ENCODE results near the gene RNF150. TPM values are rescaled to one million over a fixed set of nuclear protein-coding genes. Genes with fewer than 3 reads are reported as not detected.

RNF150 gene
- polyA plus RNA-seq, 2 of the 4 experiments (the other 2 are of a cell fraction) = 0.21 to 0.34 TPM

- POLR2A ChIA-PET = no interaction called here
- WGBS (ENCODE audit: missing lambda C conversion rate) = 32% methylated on average over 3 of the region's 3 CpGs
- FAIRE-seq = no peak
Measured at GRCh38 chr4:141013899-141014298, 119.4 kb downstream of the RNF150 start.

GRCh38 chr4:141011901-141012315 is 121.4 kb downstream of the RNF150 start:
- FAIRE-seq (no peak), DNase-seq (ENCODE audit: low read depth in 1 of 2, low spot score in 1 of 2) (no peak), ATAC-seq (no peak)
- POLR2A ChIA-PET = no interaction called here
- no peak for TF ChIP-seq PHF8 (IDR thresholded peaks at IDR 0.05; ENCODE audit: borderline replicate concordance, low read depth)
- H3K27ac ChIP-seq = no peak overlapping the region
- CTCF ChIA-PET = no interaction called here
- 46% methylated on average over 3 of the region's 3 CpGs for WGBS (ENCODE audit: missing lambda C conversion rate)
- H3K9me3 ChIP-seq = no peaks in the 10 kb centered on the region
- H3K4me1 ChIP-seq = no peaks in the 10 kb centered on the region
- no peak overlapping the region for H3K4me2 ChIP-seq
- no peak overlapping the region for H3K4me3 ChIP-seq

More at GRCh38 chr4:141013899-141014298, 119.4 kb downstream of the RNF150 start:
- H3K9me3 ChIP-seq = no peaks in the 10 kb centered on the region
- TF ChIP-seq, protein P1, sequence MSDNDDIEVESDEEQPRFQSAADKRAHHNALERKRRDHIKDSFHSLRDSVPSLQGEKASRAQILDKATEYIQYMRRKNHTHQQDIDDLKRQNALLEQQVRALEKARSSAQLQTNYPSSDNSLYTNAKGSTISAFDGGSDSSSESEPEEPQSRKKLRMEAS (IDR thresholded peaks at IDR 0.05) = no peak
- no peak for TF ChIP-seq RAD21 (conservative IDR thresholded peaks at IDR 0.05 in 1 of 2, IDR thresholded peaks at IDR 0.05 in 1 of 2)
- TF ChIP-seq MAFK (IDR thresholded peaks at IDR 0.05; ENCODE audit: partially characterized antibody) = no peak
- no peak for TF ChIP-seq GATA3 (IDR thresholded peaks at IDR 0.05; ENCODE audit: borderline replicate concordance)
- TF ChIP-seq CEBPB (IDR thresholded peaks at IDR 0.05) = no peak
- TF ChIP-seq, protein P2, sequence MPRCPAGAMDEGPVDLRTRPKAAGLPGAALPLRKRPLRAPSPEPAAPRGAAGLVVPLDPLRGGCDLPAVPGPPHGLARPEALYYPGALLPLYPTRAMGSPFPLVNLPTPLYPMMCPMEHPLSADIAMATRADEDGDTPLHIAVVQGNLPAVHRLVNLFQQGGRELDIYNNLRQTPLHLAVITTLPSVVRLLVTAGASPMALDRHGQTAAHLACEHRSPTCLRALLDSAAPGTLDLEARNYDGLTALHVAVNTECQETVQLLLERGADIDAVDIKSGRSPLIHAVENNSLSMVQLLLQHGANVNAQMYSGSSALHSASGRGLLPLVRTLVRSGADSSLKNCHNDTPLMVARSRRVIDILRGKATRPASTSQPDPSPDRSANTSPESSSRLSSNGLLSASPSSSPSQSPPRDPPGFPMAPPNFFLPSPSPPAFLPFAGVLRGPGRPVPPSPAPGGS (IDR thresholded peaks at IDR 0.05) = no peak
- no peak for TF ChIP-seq SMC3 (IDR thresholded peaks at IDR 0.05)
- no peak for TF ChIP-seq BHLHE40 (IDR thresholded peaks at IDR 0.05; ENCODE audit: low read depth, low read length)
- TF ChIP-seq CBX8 (IDR thresholded peaks at IDR 0.05) = no peak
- no peak for TF ChIP-seq NPAS2 (CRISPR knock-in tag; IDR thresholded peaks at IDR 0.05; ENCODE audit: borderline replicate concordance)
- no peak for TF ChIP-seq ESRRA (IDR thresholded peaks at IDR 0.05; ENCODE audit: borderline replicate concordance, low read length)
- no peak for TF ChIP-seq POLR2A (IDR thresholded peaks at IDR 0.05; ENCODE audit: low read length)
- no peak for TF ChIP-seq TP53 (CRISPR knock-in tag; IDR thresholded peaks at IDR 0.05)
- no peak for TF ChIP-seq HOXB5 (CRISPR knock-in tag; IDR thresholded peaks at IDR 0.05)
- TF ChIP-seq ZFP36 (IDR thresholded peaks at IDR 0.05; ENCODE audit: borderline replicate concordance, partially characterized antibody) = no peak
- no peak for TF ChIP-seq EP300 (IDR thresholded peaks at IDR 0.05)
- TF ChIP-seq HEYL (CRISPR knock-in tag; IDR thresholded peaks at IDR 0.05) = no peak
- H3K4me3 ChIP-seq = no peak overlapping the region
- CTCF ChIA-PET = no interaction called here
- no peak overlapping the region for H3K27ac ChIP-seq
- no peak for ATAC-seq
- no peak for DNase-seq (ENCODE audit: low read depth in 1 of 2, low spot score in 1 of 2)
- H3K4me1 ChIP-seq = no peaks in the 10 kb centered on the region
- no peak overlapping the region for H3K4me2 ChIP-seq

- Histone ChIP-seq H3K27ac (no peak overlapping the region), H3K4me3 (no peak overlapping the region), H3K4me2 (no peak overlapping the region), H3K4me1 (no peaks in the 10 kb centered on the region), H3K9me3 (no peaks in the 10 kb centered on the region)
- DNase-seq (ENCODE audit: low read depth in 1 of 2, low spot score in 1 of 2) = no peak
- ChIA-PET CTCF (no interaction called here), POLR2A (no interaction called here)
- no peak for TF ChIP-seq EP300 (IDR thresholded peaks at IDR 0.05)
- no peak for TF ChIP-seq RFX5 (IDR thresholded peaks at IDR 0.05)
- TF ChIP-seq HEYL (CRISPR knock-in tag; IDR thresholded peaks at IDR 0.05) = no peak
- no peak for FAIRE-seq
- no peak for ATAC-seq
Measured at GRCh38 chr4:141009931-141010330, 123.3 kb downstream of the RNF150 start.

DNA sequence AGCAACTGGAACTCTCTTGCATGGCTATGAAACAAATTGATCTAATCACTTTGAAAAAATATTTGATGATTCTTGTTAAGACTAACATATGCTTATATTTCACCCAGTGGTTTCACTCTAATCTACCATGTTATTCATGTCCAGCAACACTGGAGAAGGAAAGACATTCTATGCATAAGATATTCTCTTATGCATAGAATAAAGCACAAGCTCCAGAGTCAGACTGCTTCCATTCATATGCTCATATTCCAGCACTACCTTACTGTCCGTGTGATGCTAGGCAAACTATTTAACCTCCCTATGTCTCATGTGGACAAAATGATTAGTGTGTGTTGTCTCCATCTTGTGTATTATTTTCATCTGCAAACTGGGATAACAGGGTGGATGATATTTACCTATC is 124.1 kb downstream of the RNF150 start:
- H3K4me3 ChIP-seq = no peak overlapping the region
- no peaks in the 10 kb centered on the region for H3K4me1 ChIP-seq
- 31% methylated on average over 1 of the region's 1 CpG for WGBS (ENCODE audit: missing lambda C conversion rate)
- FAIRE-seq (no peak), ATAC-seq (no peak), DNase-seq (ENCODE audit: low read depth in 1 of 2, low spot score in 1 of 2) (no peak)
- H3K9me3 ChIP-seq = no peaks in the 10 kb centered on the region
- no peak overlapping the region for H3K4me2 ChIP-seq
- ChIA-PET CTCF (no interaction called here), POLR2A (no interaction called here)
- H3K27ac ChIP-seq = no peak overlapping the region
- TF ChIP-seq FOXS1 (CRISPR knock-in tag; IDR thresholded peaks at IDR 0.05) = no peak
- TF ChIP-seq HDAC2 (IDR thresholded peaks at IDR 0.05) = no peak
- TF ChIP-seq RARB (CRISPR knock-in tag; IDR thresholded peaks at IDR 0.05) = no peak
- TF ChIP-seq RCOR1 (IDR thresholded peaks at IDR 0.05; ENCODE audit: low read depth, low read length) = no peak
- TF ChIP-seq TFCP2L1 (CRISPR knock-in tag; IDR thresholded peaks at IDR 0.05) = no peak
- no peak for TF ChIP-seq ZNF302 (CRISPR knock-in tag; IDR thresholded peaks at IDR 0.05)
- TF ChIP-seq SREBF2 (IDR thresholded peaks at IDR 0.05) = no peak
- TF ChIP-seq RNF2 (IDR thresholded peaks at IDR 0.05; ENCODE audit: borderline replicate concordance, low read depth) = no peak
- TF ChIP-seq CHD2 (IDR thresholded peaks at IDR 0.05; ENCODE audit: low read length, partially characterized antibody) = no peak
- TF ChIP-seq MAFK (IDR thresholded peaks at IDR 0.05; ENCODE audit: partially characterized antibody) = no peak
- no peak for TF ChIP-seq FOSL2 (IDR thresholded peaks at IDR 0.05)
- no peak for TF ChIP-seq FOSL2 (CRISPR knock-in tag; IDR thresholded peaks at IDR 0.05)
- no peak for TF ChIP-seq EHF (CRISPR knock-in tag; IDR thresholded peaks at IDR 0.05)
- TF ChIP-seq POLR2AphosphoS2 (conservative IDR thresholded peaks at IDR 0.05; ENCODE audit: low read length) = no peak
- TF ChIP-seq NR3C1 (IDR thresholded peaks at IDR 0.05) = no peak
- no peak for TF ChIP-seq HMGXB4 (CRISPR knock-in tag; IDR thresholded peaks at IDR 0.05; ENCODE audit: borderline replicate concordance)
- TF ChIP-seq PHF8 (IDR thresholded peaks at IDR 0.05; ENCODE audit: borderline replicate concordance, low read depth) = no peak
- no peak for TF ChIP-seq ZC3H11A (IDR thresholded peaks at IDR 0.05)

Measured in A549 (cell line).